GM10248 (cell line): ENCODE measurements around the gene PCNT.

Experiments
- CTCF ChIA-PET: fragments of 300-600 bp; sonication (Branson Sonifier 250); formaldehyde crosslinking; extraction: SDS; loops from one replicate; lab custom pipeline; 2021; ENCODE audit warnings: antibody characterized with exemption; lab: Yijun Ruan, JAX
- POLR2A ChIA-PET: fragments of 350-650 bp; sonication (Branson Sonifier 250); formaldehyde crosslinking; extraction: SDS; loops from one replicate; lab custom pipeline; 2020; ENCODE audit warnings: antibody characterized with exemption; lab: Yijun Ruan, JAX
- DNase-seq: peaks from one replicate; pipeline ENCODE4 v3.0.0; 2012; ENCODE audit errors: extremely low spot score
- CTCF ChIP-seq: IDR thresholded peaks from 2 replicates; pipeline ENCODE4 v1.5.1; 2012; ENCODE audit warnings: mild to moderate bottlenecking, low read depth; ENCODE audit errors: extremely low read depth, missing control alignments, control extremely low read depth

PCNT gene

GRCh38 chr21:46452710-46453109, 128.8 kb downstream of the PCNT start:
- TF ChIP-seq CTCF: no peak

DNA sequence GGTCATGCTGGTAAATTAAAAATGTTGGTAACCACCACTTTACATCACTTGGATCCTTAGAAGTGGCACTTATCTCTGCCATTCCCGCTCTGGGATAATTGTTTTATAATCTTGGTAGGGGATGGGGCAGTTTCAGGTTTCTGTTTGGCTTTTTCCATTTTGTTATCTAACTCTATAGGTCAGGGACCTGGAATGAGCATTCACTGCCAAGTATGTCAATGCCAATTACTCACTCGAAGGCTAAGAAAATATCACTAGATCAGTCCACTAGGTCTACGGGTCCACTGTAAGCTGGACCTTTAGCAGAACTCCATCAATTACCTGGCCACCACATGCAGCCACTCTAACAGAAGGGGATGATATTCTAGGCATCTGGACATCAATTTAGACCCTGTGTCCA, 130.2 kb downstream of the PCNT start:
- CTCF ChIA-PET: no interaction called here
- TF ChIP-seq CTCF: no peak
- POLR2A ChIA-PET: interaction anchor here (0.6 kb wide), 1 partner anchor 311 kb away, joined by 4 read pairs; no protein-coding TSS in a partner anchor
- no peak for DNase-seq

More at GRCh38 chr21:46452710-46453109, 128.8 kb downstream of the PCNT start:
- POLR2A ChIA-PET: no interaction called here
- DNase-seq: no peak
- CTCF ChIA-PET: interaction anchor here (1.1 to 1.2 kb wide), 2 partner anchors 18 to 41 kb away, joined by 3 read pairs; no protein-coding TSS in a partner anchor

DNA sequence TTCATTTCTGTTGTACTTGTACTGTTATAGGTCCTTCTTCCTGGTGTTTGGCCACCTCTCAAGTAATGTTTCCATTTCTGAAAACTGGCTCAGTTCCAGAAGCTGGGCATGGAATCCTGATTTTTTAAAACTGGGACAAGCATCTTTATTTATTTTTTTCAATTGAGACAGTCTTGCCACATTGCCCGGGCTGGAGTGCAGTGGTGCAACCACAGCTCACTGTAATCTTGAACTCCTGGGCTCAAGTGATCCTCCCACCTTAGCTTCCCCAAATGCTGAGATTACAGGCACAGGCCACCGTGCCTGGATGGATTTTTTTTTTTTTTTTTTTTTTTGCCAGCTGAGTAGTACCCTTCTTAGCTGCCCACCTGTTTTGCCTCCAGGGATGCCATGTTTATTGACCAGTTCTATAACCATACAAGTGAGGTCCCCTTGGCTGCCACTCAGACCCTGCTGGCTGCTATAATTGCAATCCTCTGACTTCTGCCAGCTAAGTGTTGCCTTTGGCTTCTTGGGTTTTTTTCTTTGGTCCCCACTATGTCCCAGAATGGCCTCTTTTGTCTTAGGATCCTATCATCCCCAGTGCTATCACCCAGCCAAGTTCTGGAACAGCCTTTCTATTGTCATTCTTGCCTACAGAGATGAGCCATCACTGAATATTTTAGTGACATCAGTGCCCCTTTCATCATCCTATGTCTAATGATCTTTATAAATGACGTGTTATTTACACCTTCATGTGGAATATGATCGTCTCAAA, 130.9 kb downstream of the PCNT start:
- TF ChIP-seq CTCF: no peak
- no peak for DNase-seq
- ChIA-PET CTCF (no interaction called here), POLR2A (interaction anchor here (0.6 kb wide), 1 partner anchor 311 kb away, joined by 4 read pairs; no protein-coding TSS in a partner anchor)

GRCh38 chr21:46455575-46456385, 131.8 kb downstream of the PCNT start:
- POLR2A ChIA-PET: no interaction called here
- no peak for DNase-seq
- CTCF ChIA-PET: no interaction called here
- no peak for TF ChIP-seq CTCF

DNA sequence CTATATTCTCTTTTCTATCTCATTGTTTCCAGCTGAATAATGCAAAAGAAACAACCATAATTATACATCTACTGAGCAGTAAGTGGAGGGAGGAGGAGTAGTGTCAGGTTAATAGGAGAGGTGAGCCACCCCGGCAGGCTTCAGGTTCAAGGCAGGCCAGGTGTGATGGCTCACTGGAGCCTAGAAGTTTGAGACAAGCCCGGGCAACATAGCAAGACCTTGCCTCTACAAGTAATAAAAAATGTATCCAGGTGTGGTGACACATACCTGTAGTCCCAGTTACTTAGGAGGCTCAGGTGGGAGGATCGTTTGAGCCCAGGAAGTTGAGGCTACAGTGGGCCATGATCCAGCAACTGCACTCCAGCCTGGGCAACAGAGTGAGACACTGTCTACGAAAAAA, 132.8 kb downstream of the PCNT start:
- ChIA-PET POLR2A (no interaction called here), CTCF (interaction anchor here (1.4 kb wide), 1 partner anchor 171 kb away, joined by 3 read pairs; the partner anchor contains the start of gene YBEY)
- no peak for TF ChIP-seq CTCF
- DNase-seq: no peak

DNA sequence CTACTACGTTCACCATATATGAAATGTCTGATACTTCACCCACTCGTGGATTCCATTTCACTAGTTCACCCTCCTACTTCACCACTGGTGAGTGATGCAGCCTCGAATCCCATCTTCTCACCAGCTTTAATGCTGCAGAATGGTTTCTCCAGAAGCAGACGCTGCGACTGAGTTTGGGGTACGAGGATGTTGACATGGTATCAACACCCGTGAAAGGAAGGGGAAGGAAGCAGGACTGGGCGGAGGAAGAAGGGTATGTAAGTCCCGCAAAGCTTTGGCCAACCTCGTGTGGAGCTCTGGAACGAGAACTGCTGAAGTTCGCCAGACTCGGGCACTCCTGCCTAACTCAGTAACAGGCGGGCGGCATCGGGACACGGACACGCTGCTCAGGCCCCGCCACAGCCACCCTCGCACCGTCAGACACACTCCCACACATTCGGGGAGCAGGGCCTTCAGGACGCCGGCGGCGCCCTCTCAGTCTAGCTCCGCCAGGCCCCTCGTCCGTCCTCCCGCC, 133.9 kb downstream of the PCNT start:
- DNase-seq: peak; percentile 50
- TF ChIP-seq CTCF: no peak
- CTCF ChIA-PET: interaction anchor here (0.8 to 2.1 kb wide), 5 partner anchors 12 to 315 kb away, joined by 3 to 8 read pairs (median 4); partner anchors contain the start of gene YBEY
- POLR2A ChIA-PET: interaction anchor here (0.6 kb wide), 1 partner anchor 18 kb away, joined by 3 read pairs; no protein-coding TSS in a partner anchor
